Activated CD4-positive, CD25-positive, alpha-beta regulatory T cell treated with anti-CD3 and anti-CD28 coated beads, Interleukin-2, amount 50 U/mL, for 16 hours (primary cell): ENCODE data around the gene PIEZO2.

Experiments
- DNase-seq: peaks from one replicate; pipeline ENCODE4 v3.0.0-alpha.2; 2020; ENCODE audit warnings: low read depth, low spot score

The PIEZO2 gene

GRCh38 chr18:11113046-11113548 lies 36.3 kb downstream of the PIEZO2 start:
- no peak for DNase-seq

GRCh38 chr18:11112286-11112685 lies 37.1 kb downstream of the PIEZO2 start:
- DNase-seq, result no peak

GRCh38 chr18:11110509-11110908 lies 38.9 kb downstream of the PIEZO2 start:
- DNase-seq, result no peak

GRCh38 chr18:11108947-11109346 lies 40.4 kb downstream of the PIEZO2 start:
- DNase-seq, result no peak

GRCh38 chr18:11106894-11107293 lies 42.5 kb downstream of the PIEZO2 start:
- DNase-seq, result no peak

- no peak for DNase-seq
Observed at GRCh38 chr18:11105463-11105862, 43.9 kb downstream of the PIEZO2 start.

- no peak for DNase-seq
Observed at GRCh38 chr18:11104307-11104706, 45.1 kb downstream of the PIEZO2 start.

- DNase-seq, result no peak
Observed at GRCh38 chr18:11096839-11097750, 52.3 kb downstream of the PIEZO2 start.

GRCh38 chr18:11096411-11096810 lies 53.0 kb downstream of the PIEZO2 start:
- DNase-seq, result no peak

- DNase-seq, result no peak
Observed at GRCh38 chr18:11095674-11096293, 53.6 kb downstream of the PIEZO2 start.

- no peak for DNase-seq
Observed at GRCh38 chr18:11095211-11095610, 54.2 kb downstream of the PIEZO2 start.

GRCh38 chr18:11091746-11092145 lies 57.6 kb downstream of the PIEZO2 start:
- no peak for DNase-seq

GRCh38 chr18:11089931-11090715 lies 59.2 kb downstream of the PIEZO2 start:
- no peak for DNase-seq

GRCh38 chr18:11081009-11081532 lies 68.3 kb downstream of the PIEZO2 start:
- no peak for DNase-seq

- DNase-seq, result no peak
Observed at GRCh38 chr18:11078491-11078890, 70.9 kb downstream of the PIEZO2 start.

- DNase-seq, result no peak
Observed at GRCh38 chr18:11077548-11078187, 71.7 kb downstream of the PIEZO2 start.

- no peak for DNase-seq
Observed at GRCh38 chr18:11074889-11075288, 74.5 kb downstream of the PIEZO2 start.

GRCh38 chr18:11073971-11074370 lies 75.4 kb downstream of the PIEZO2 start:
- no peak for DNase-seq

- DNase-seq, result no peak
Observed at GRCh38 chr18:11072632-11073031, 76.7 kb downstream of the PIEZO2 start.

GRCh38 chr18:11071300-11071699 lies 78.1 kb downstream of the PIEZO2 start:
- no peak for DNase-seq

GRCh38 chr18:11070593-11070992 lies 78.8 kb downstream of the PIEZO2 start:
- DNase-seq, result no peak
